H1 (cell line): ENCODE data around the gene OR7E24. TPM values are rescaled to one million over a fixed set of nuclear protein-coding genes. Genes with fewer than 3 reads are reported as not detected.

Experiments
- CTCF ChIA-PET: fragments of 300-600 bp; sonication (Branson Sonifier 250); formaldehyde crosslinking; loops from one replicate; lab custom pipeline; 2021; ENCODE audit not compliant: partially characterized antibody; lab: Charles Lee
- POLR2A ChIA-PET: fragments of 300-600 bp; sonication (Branson Sonifier 250); formaldehyde crosslinking; loops from one replicate; lab custom pipeline; 2021; ENCODE audit warnings: inconsistent platforms; ENCODE audit not compliant: partially characterized antibody; lab: Charles Lee
- DNase-seq, 2 experiments: peaks; one replicate each; pipeline versions ENCODE4 v3.0.0 to v3.0.0-alpha.2; 2010 to 2022; ENCODE audit warnings: low spot score in 2 of 2, low read depth in 1 of 2, mixed read lengths in 1 of 2
- FAIRE-seq: peaks from 2 replicates; lab custom pipeline; 2011; peaks lifted over from hg19 to GRCh38; lab: Jason Lieb, UNC
- H2AFZ ChIP-seq: 2 replicates; pipeline ENCODE4 v1.8.1; 2012; ENCODE audit warnings: low read length, inconsistent platforms
- H2AK5ac ChIP-seq: 2 replicates; pipeline ENCODE4 v1.6.1; 2013; ENCODE audit warnings: low read depth, low read length
- H2BK120ac ChIP-seq: replicated peaks from 2 replicates; pipeline ENCODE3; 2013; ENCODE audit warnings: low read depth, low read length, inconsistent platforms
- H2BK12ac ChIP-seq: 2 replicates; pipeline ENCODE4 v1.6.1; 2013; ENCODE audit warnings: low read depth, low read length
- H2BK15ac ChIP-seq: 2 replicates; pipeline ENCODE4 v1.6.1; 2013; ENCODE audit warnings: low read length
- H2BK20ac ChIP-seq: 2 replicates; pipeline ENCODE4 v1.6.1; 2013; ENCODE audit warnings: low read length
- H2BK5ac ChIP-seq: 2 replicates; pipeline ENCODE4 v1.6.1; 2013; ENCODE audit warnings: low read depth, low read length
- H3K14ac ChIP-seq: 2 replicates; pipeline ENCODE4 v1.6.1; 2013; ENCODE audit warnings: inconsistent platforms; ENCODE audit not compliant: insufficient read length
- H3K18ac ChIP-seq: 2 replicates; pipeline ENCODE4 v1.6.1; 2013; ENCODE audit warnings: low read length; ENCODE audit errors: extremely low read depth
- H3K23ac ChIP-seq: 2 replicates; pipeline ENCODE4 v1.6.1; 2013; ENCODE audit warnings: inconsistent platforms; ENCODE audit not compliant: insufficient read length
- H3K23me2 ChIP-seq: 2 replicates; pipeline ENCODE4 v1.6.1; 2013; ENCODE audit warnings: low read depth, low read length
- H3K27ac ChIP-seq: 2 replicates; pipeline ENCODE4 v1.6.1; 2011; ENCODE audit warnings: low read depth, low read length, inconsistent platforms
- H3K27me3 ChIP-seq, 4 experiments: replicated peaks in 1 of 4; 1 replicate in 1 of 4; 2 replicates in 3 of 4; pipeline versions ENCODE4 v1.6.1 to v1.8.1; 2011 to 2013; ENCODE audit warnings: low read length in 3 of 4, mild to moderate bottlenecking in 3 of 4, inconsistent platforms in 2 of 4, mixed read lengths in 2 of 4, moderate library complexity in 1 of 4; ENCODE audit not compliant: control insufficient read depth in 3 of 4, insufficient read depth in 3 of 4; ENCODE audit errors: extremely low read depth in 1 of 4
- H3K36me3 ChIP-seq, 4 experiments: 2 replicates each; pipeline versions ENCODE4 v1.6.1 to v1.8.1; 2011 to 2013; ENCODE audit warnings: mild to moderate bottlenecking in 4 of 4, low read length in 3 of 4, moderate library complexity in 2 of 4, control low read depth in 1 of 4, inconsistent platforms in 1 of 4; ENCODE audit not compliant: insufficient read depth in 4 of 4, control insufficient read depth in 2 of 4
- H3K4ac ChIP-seq: replicated peaks from 2 replicates; pipeline ENCODE3; 2013; ENCODE audit warnings: low read length, low read depth, mixed read lengths, inconsistent platforms; ENCODE audit not compliant: insufficient read length
- H3K4me1 ChIP-seq, 4 experiments: replicated peaks in 1 of 4; 1 replicate in 1 of 4; 2 replicates in 3 of 4; pipeline versions ENCODE4 v1.6.1 to v1.8.1; 2011 to 2013; ENCODE audit warnings: low read length in 3 of 4, inconsistent platforms in 2 of 4, mixed read lengths in 1 of 4; ENCODE audit not compliant: insufficient read depth in 4 of 4, control insufficient read depth in 3 of 4
- H3K4me2 ChIP-seq, 2 experiments: 2 replicates each; pipeline versions ENCODE4 v1.6.1 to v1.8.1; 2011 to 2013; ENCODE audit warnings: low read depth in 2 of 2, low read length in 2 of 2, control low read depth in 1 of 2, inconsistent platforms in 1 of 2, mild to moderate bottlenecking in 1 of 2; ENCODE audit not compliant: insufficient read depth in 1 of 2
- H3K4me3 ChIP-seq, 4 experiments: fragments of 200-600, 300-600 bp in 1 of 4; sonication (generic), shearing (Covaris generic), sonication (Bioruptor Twin) in 1 of 4; 2 replicates each; pipeline versions ENCODE4 v1.5.1 to v1.8.1; 2011 to 2016; ENCODE audit warnings: low read length in 4 of 4, low read depth in 3 of 4, control low read depth in 2 of 4, inconsistent platforms in 2 of 4, mild to moderate bottlenecking in 2 of 4, mixed read lengths in 1 of 4, moderate library complexity in 1 of 4; ENCODE audit not compliant: insufficient read depth in 2 of 4; ENCODE audit errors: extremely low read depth in 1 of 4
- H3K56ac ChIP-seq: replicated peaks from 2 replicates; pipeline ENCODE3; 2013; ENCODE audit warnings: low read depth, mild to moderate bottlenecking, mixed read lengths, low read length, inconsistent platforms; ENCODE audit not compliant: insufficient read length
- H3K79me1 ChIP-seq: 2 replicates; pipeline ENCODE4 v1.6.1; 2013; ENCODE audit warnings: low read depth, low read length, control low read depth
- H3K79me2 ChIP-seq, 2 experiments: 2 replicates each; pipeline versions ENCODE4 v1.6.1 to v1.8.1; 2012 to 2013; ENCODE audit warnings: low read length in 2 of 2, mild to moderate bottlenecking in 2 of 2, inconsistent platforms in 1 of 2; ENCODE audit not compliant: insufficient read depth in 2 of 2, control insufficient read depth in 1 of 2
- H3K9ac ChIP-seq, 4 experiments: replicated peaks in 1 of 4; 1 replicate in 1 of 4; 2 replicates in 3 of 4; pipeline versions ENCODE4 v1.6.1 to v1.8.1; 2011 to 2013; ENCODE audit warnings: low read depth in 3 of 4, low read length in 3 of 4, control low read depth in 2 of 4, mild to moderate bottlenecking in 2 of 4, moderate library complexity in 2 of 4, inconsistent platforms in 1 of 4; ENCODE audit errors: extremely low read depth in 1 of 4
- H3K9me3 ChIP-seq, 2 experiments: 2 replicates each; pipeline versions ENCODE4 v1.6.1 to v1.8.1; 2012 to 2013; ENCODE audit warnings: mild to moderate bottlenecking in 2 of 2, moderate library complexity in 2 of 2, control low read depth in 1 of 2, inconsistent platforms in 1 of 2, low read depth in 1 of 2, low read length in 1 of 2, mixed read lengths in 1 of 2; ENCODE audit not compliant: insufficient read depth in 2 of 2
- H4K20me1 ChIP-seq, 2 experiments: replicated peaks in 1 of 2; 2 replicates each; pipeline versions ENCODE3 to v1.8.1; 2011 to 2013; ENCODE audit warnings: inconsistent platforms in 2 of 2, low read length in 2 of 2, mild to moderate bottlenecking in 1 of 2; ENCODE audit not compliant: insufficient read depth in 2 of 2, control insufficient read depth in 1 of 2
- H4K5ac ChIP-seq: 2 replicates; pipeline ENCODE4 v1.6.1; 2013; ENCODE audit warnings: low read length, low read depth, mixed read lengths, inconsistent platforms; ENCODE audit not compliant: insufficient read length
- H4K8ac ChIP-seq: 2 replicates; pipeline ENCODE4 v1.8.0; 2013; ENCODE audit warnings: mild to moderate bottlenecking, moderate library complexity, low read length, inconsistent platforms; ENCODE audit not compliant: insufficient read depth; ENCODE audit errors: extremely low read depth
- H4K91ac ChIP-seq: replicated peaks from 2 replicates; pipeline ENCODE3; 2013; ENCODE audit warnings: low read length, mixed read lengths, inconsistent platforms; ENCODE audit not compliant: insufficient read length
- CTBP2 ChIP-seq: IDR thresholded peaks from 2 replicates; pipeline ENCODE4 v1.7.0; 2011; ENCODE audit warnings: borderline replicate concordance, mild to moderate bottlenecking, moderate library complexity, mixed read lengths, low read length; ENCODE audit not compliant: insufficient read depth, insufficient read length
- GTF2F1 ChIP-seq: IDR thresholded peaks from 2 replicates; pipeline ENCODE4 v1.6.1; 2012; ENCODE audit warnings: low read depth, low read length, improper control_type of control experiment, borderline replicate concordance
- SIRT6 ChIP-seq: IDR thresholded peaks from one replicate; pipeline ENCODE4 v1.7.1; 2012; ENCODE audit warnings: low read length, inconsistent platforms
- WGBS, 2 experiments: shearing (Covaris generic) in 1 of 2; methylation state at CpG; one replicate each; pipeline versions ENCODE4 v1.1.6 to v1.1.7; 2013 to 2015; ENCODE audit warnings: low lambda C conversion rate in 2 of 2, mixed read lengths in 2 of 2, inconsistent platforms in 1 of 2, low coverage in 1 of 2, missing lambda C conversion rate in 1 of 2; ENCODE audit not compliant: insufficient replicate concordance in 2 of 2, insufficient coverage in 1 of 2, insufficient read length in 1 of 2; ENCODE audit errors: extremely low coverage in 1 of 2, missing lambda C conversion rate in 1 of 2; 5-methylcytosine and 5-hydroxymethylcytosine counted together
- polyA plus RNA-seq, 7 experiments: library from polyadenylated mRNA; depleted of rRNA in 3 of 7; stranded (reverse) in 5 of 7; unstranded in 2 of 7; fragments of >200 nt in 5 of 7; fragments of 200-250 nt in 2 of 7; gene quantifications; 1 replicate in 5 of 7; 2 replicates in 1 of 7; 4 replicates in 1 of 7; pipeline versions ENCODE4 v1.2.1 to v1.2.3, GENCODE V29; 2011 to 2013; ENCODE audit warnings: missing spikeins in 2 of 7, mixed read lengths in 2 of 7
- total RNA-seq: library from RNA; stranded (reverse); fragmentation: NEBNext Ultra II Directional; extraction: Animal tissue kit (Norgen Biotek cat#: 25700); gene quantifications from 2 replicates; pipeline ENCODE4 v1.2.1, GENCODE V29; 2021

Gene OR7E24
- total and polyA plus RNA-seq, 2 of the 8 experiments (the other 6 are each of a cell fraction or from before 2014, with no cell fraction given), result not detected

DNA sequence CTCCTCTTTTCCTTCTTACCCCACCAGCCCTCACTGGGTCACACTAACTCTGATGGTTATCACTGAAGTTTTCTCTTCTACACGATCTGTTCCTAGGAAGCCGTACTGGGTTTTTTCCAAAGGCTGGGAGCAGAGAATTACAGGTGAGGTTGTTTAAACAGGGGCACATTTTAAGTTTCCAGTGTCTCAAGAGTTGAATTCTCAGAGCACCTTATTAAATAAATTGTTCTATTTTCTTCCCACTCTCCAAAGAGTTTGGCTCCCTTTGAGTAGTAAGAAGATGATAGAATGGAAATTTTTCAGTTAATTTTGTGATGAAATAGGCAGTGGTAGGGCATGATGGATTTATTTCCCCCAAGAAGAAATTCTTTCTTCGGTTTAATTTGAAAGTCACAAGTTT, 31.2 kb upstream of the OR7E24 start, which contains the start of gene OR7D4:
Gene OR7D4, minus strand, starts transcription at position 101 of the 400 bp plus-strand sequence. CDS start 4,752 bp downstream, outside the sequence.
- Histone ChIP-seq H4K20me1 (no peaks in the 10 kb centered on the region), H3K4ac (no peak within 1 kb of the TSS), H3K18ac (no peak within 1 kb of the TSS), H2BK12ac (no peak within 1 kb of the TSS), H4K8ac (no peak within 1 kb of the TSS), H3K56ac (no peak within 1 kb of the TSS), H3K79me2 (no peaks in the 10 kb centered on the region), H3K36me3 (no peaks in the 10 kb centered on the region; a peak in 1 of 8 replicates), H3K14ac (no peak within 1 kb of the TSS), H3K23ac (no peak within 1 kb of the TSS), H2BK120ac (no peak within 1 kb of the TSS), H2AFZ (no peak within 1 kb of the TSS), H4K91ac (no peak within 1 kb of the TSS), H3K9me3 (peaks cover 54 to 70% of the 10 kb centered on the region in 2 experiments), H3K27ac (no peak within 1 kb of the TSS), H3K79me1 (no peaks in the 10 kb centered on the region), H2AK5ac (no peak within 1 kb of the TSS), H4K5ac (no peak within 1 kb of the TSS), H3K27me3 (no peaks in the 10 kb centered on the region), H3K23me2 (no peaks in the 10 kb centered on the region), H2BK15ac (no peak within 1 kb of the TSS), H2BK20ac (no peak within 1 kb of the TSS), H3K9ac (no peak within 1 kb of the TSS), H3K4me1 (no peaks in the 10 kb centered on the region), H3K4me3 (no peak within 1 kb of the TSS), H2BK5ac (no peak within 1 kb of the TSS), H3K4me2 (no peak within 1 kb of the TSS)
- ChIA-PET POLR2A (no interaction called here), CTCF (no interaction called here)
- DNase-seq (no peak), FAIRE-seq (no peak)
- 65% methylated on average over 3 of the region's 3 CpGs; no CpG with 5 or more reads in 1 of the 2 experiments for WGBS, 2 experiments
- TF ChIP-seq GTF2F1 (no peak), SIRT6 (no peak), CTBP2 (no peak)
